HG03108 (cell line): ENCODE measurements around the gene DSC2.
"Not testable (repeated sequence)": the region's sequence is repeated elsewhere in the genome, so short reads cannot be mapped to it uniquely, and the experiment has no call there.

ENCODE experiments used
- ATAC-seq: cut with Tn5 transposase; IDR thresholded peaks from one replicate; pipeline ENCODE4 v1.9.1; 2021; ENCODE audit warnings: moderate library complexity; ENCODE audit not compliant: unreplicated experiment

The DSC2 gene

DNA sequence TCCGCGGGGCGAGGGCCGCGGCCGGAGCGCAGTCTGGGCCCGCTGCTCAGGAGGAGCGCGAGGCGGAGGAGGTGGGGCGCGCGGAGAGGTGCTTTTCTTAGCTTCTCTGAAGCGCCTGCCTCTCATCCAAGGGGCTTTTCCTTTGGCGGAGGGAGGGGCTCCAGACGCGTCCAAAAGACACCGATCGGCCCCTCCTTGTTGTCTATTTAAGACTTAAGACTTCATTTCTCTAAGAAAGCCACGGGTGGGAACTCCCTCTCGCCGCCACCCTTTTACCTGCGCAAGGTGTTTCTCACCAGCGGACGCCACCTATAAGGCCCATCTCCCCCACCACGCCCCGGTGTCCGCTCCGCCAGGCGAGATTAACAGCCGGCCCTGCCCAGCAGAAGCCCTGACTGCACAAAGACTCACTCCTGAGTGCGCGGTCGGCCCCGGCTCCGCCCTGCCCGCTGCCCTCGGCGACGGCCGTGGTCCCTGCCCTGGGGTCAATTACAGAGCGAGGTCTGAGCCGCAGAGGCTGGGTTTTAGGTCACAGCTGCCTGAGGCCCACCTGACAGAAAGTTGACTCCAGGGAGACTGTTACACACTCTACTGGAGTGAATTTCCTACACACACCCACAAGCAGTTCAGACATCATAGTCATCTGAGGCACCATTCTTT, at the start of gene DSC2:
Gene DSC2 (minus strand): TSS at position 397 of the 660 bp plus-strand sequence. CDS start 450 bp downstream, outside the sequence.
- no peak for ATAC-seq

DNA sequence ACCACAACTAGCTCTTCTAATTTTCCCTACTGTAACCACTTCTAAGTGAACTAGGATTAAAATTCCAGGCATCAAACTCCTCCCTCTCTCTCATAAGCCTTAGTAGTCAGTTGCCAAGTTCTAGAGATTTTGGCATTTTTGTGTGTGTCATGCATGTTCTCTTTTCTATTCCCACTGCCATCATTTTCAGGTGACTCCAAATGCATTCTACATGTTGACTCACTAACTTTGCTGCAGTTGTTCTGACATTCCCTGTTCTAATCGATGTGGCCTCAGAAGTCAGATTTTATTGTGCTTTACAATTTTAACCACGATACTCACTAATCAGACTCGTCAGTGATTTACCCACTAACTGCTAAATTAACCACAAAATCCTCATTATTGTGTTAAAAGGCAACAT, 47.1 kb upstream of the DSC2 start:
- ATAC-seq, result no peak

DNA sequence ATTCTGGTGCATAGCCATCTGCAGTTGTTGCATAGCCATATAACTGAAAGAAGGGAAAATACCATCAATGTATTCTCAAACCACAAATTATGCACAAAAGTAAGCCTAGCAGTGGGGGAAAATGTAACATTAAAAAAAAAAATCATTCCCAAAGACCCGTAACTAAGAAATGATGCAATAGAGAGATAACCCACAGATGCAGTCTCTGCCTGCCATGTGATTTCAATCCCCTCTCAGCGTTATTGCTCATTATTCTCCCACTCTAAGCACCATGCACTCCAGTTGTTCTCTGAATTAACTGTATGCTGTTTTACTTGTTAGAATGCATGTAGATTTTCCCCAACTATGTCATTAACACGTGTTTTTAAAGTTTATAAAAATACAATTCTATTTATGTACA, 46.4 kb upstream of the DSC2 start:
- no peak for ATAC-seq

DNA sequence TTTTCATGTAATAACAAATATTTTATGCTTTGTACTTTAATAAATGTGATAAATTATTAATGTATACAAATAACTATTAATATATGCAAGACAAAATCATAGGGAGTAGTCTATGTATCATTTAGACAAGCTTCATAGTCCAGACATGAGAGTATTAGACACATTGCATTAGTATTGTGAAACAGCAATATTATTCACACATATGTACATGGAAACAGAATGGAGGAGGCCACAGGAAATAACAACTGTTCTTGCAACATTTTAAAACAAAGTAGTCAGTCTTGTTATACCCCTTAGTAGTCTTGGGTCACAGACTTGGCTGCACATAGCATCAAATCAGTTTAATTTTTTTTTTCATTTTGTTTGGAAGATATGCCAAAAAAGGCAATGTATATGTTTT, 44.6 kb upstream of the DSC2 start:
- ATAC-seq, result no peak

DNA sequence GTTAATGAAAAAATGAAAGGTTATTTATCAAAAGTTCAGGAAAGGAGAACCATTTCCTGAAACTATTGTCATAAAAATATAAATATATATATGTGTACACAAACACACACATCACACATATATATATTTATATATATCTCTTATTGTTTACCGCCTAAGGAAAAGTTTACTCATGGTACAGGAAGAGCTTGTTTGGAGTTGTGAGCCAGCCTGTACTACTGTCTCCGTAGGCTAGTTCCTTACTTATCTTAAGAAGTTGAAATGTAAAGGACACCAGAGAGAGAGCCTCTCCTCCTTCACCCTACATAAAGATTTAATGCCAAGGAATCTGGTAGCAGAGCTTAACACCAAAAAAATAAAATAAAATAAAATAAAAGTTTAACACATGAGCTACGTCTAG, 40.8 kb upstream of the DSC2 start:
- ATAC-seq, result no peak

DNA sequence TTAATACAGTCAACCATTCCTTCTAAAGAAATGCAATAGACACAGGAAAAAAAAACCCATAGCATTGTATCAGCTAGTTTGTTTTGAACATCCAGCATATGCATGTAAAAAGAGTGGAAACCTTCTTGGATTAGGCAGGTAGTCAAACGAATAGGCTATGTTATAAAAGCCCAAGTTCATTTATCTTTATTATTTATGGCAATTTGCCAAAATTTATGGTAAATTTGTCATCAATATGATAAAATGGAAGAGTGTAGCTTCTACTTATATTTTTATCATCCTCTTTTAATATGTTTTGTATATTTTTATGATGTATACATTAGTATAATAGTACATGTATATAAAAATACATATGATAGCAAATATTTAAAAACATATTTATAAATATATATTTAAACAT, 36.5 kb upstream of the DSC2 start:
- ATAC-seq, result no peak

DNA sequence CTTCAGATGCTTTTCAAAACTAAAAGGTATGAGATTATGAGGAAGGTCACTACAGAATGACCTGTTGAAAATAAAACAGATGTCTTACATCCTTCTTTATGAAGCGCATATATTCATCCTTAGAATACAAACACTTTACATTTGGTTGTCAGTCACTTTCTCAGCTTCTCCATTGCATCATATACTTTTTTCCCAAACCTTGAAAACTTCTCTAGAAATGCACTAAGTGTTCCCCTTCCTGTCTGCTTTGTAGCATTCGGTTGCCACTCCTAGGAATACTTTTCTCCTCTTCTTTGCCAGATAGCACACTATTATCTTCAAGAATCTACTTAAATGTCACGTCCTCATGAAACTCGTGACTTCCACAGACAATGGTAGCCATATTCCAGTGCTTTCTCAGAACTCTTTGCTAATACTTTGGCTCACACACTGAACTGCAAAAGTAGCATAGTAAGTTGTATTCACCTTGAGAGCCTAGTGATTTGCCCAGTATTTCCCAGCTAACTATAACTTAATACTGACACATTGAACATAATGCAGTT, 32.8 kb upstream of the DSC2 start:
- ATAC-seq, result no peak

DNA sequence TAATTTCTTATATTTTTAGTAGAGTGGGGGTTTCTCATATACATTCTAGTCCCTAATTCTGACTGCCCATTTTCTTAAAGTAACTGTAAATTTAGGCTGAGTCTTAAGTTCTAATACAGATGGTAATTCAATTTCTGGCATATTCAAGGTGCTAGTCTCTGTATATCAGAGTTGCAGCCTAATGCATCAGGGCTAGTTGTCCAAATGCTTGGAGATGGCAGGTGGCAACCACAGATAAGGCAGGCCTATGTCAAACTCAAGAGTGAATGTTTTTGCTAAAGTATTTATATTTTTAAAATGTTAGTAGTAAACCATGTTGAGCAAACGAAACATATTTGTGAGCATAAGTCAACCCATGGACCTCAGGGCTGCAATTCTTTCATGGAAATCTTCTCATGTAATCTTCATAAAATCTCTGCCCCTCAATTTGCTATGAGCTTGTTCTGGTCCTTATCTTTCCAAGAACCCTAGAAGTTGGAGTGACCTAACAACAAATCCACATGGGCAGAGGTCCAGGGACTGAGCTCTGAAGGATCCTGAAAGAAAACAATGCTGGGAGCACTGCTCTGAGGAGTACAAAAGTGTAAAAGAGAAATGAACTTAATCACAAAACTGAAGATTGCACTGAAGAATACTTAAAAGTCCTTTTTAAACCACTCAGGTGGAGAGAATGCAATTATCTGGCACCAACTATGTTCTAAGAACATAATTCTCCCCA, 27.3 kb upstream of the DSC2 start:
- no peak for ATAC-seq

DNA sequence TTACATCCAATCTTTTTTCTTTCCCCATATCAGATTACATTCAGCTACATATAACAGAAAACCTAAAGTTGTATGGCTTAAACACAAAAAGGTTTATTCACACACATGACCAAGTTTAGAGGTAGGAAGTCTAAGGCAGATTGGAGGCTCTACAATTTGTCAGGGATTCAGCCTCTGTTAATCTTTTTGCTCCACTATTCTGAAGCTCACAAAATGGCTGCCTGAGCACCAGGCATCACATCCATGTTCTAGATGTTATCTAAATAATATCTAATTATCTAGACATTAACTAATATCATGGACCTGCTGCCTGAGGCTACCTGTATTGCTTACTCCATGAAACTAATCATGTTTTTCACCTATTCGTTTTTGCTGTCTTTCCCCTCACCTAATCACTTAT, 23.7 kb upstream of the DSC2 start:
- ATAC-seq, result no peak

DNA sequence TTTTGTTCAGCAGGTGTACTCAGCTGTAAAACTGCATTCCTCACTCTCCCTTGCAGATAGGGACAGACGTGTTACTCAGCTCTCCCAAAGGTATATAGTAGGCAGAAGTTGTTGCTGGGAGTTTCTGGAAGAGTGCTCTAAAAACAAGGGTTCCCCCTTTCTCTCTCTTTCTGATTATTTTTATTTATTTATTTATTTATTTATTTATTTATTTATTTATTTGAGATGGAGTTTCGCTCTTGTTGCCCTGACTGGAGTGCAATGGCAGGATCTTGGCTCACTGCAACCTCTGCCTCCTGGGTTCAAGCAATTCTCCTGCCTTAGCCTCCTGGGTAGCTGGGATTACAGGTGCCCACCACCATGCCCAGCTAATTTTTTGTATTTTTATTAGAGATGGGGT, 20.9 kb upstream of the DSC2 start:
- ATAC-seq, result not testable (repeated sequence)

DNA sequence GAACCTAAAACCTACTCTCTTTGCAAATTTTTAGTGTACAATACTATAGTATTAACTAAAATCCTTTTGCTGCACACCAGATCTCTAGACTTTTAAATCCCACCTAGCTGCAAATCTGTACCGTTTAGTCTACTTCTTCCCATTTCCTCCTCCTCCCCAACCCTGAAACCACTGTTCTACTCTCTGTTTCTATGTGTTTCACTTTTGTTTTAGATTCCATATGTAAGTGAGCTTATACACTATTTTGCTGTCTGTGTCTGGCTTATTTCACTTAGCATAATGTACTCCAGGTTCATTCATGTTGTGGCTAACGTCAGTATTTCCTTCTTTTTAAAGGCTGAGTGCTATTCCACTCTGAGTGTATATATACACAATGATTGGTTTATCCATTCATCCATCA, 18.4 kb upstream of the DSC2 start:
- no peak for ATAC-seq

DNA sequence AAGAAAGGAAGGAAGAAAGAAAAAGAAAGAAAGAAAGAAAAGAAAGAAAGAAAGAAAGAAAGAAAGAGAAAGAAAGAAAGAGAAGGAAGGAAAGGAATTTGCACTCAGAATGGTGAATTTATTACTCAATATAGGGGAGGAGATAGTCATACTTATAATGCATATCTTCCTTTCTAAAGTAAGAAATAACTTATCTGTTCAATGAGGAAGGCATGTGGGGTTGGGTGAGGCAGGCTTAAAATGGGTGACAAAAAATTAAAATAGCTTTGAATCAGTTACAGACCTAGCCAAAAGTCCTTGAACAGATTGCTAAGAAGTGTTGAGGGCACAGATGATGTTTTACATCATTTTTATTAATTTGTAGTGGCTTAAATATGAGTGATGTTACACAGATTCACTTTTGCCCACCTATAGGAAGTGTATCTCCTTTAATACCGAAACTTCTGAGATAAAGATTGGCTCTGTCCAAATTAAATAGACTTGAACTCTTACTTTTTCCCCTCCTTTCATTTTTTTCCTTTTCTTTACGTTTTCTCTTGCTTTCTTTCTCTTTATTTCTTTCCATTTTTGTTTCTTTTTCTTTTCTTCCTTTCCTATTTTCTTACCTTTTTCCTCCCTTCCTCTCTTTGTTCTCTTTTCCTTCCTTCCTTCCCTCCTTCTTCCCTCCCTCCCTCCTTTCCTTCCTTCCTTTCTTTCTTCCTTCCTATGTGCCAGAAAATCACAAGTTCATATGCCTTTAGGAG, 14.8 kb upstream of the DSC2 start:
- ATAC-seq, result no peak

DNA sequence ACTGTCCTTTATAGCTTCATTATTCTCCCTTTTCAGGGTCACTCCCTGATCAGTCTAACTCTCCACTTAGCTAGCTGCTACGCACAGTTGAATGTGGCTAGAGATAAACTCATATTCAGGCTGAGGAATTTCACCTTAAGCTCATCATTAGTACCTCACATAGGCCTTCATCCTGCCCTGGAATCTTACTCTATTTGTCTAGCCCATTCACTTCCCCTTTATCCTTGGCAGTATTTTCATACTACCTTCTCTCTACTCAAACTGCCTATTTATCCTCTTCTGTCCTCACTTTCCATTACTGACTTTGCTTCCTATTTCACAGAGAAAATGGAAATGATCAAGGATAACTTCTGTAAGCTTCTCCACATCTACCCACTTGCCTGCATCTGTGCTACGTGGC, 10.6 kb upstream of the DSC2 start:
- no peak for ATAC-seq

DNA sequence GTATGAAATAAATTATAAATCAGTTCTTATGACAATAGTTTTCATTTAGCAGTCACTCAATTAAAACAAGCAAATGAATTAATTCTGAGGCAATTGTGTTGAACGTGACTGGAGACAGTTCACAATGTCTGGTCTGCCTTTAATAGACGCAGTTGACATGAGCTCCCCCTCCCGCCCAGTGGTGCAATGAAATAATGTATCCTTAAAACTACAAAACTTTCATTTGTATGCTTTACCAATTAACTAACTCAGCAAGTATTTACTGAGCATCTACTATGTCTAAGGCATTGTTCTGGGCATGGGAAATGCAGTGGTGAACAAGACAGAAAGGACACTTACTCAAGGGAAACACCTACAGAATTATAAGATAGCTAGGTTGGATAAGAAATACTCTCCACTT, 3.5 kb upstream of the DSC2 start:
- no peak for ATAC-seq

DNA sequence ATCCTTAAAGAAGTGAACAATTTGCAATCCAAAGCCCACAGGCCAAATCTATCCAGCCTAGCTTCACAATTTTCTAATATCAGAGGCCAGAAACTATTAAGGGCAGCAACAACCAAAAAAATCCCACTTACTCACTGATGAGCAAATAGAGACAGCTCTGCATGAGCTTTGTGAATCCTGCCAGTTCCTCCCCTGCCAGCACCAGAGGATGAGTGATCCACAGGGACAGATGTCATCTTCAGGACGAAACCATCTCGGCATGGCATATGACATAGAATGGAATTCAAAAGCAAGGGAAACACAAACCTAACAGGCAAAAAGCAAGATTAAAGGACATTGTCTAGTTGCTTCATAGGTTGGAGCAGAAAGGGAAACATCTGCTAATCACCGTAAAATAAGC, 2.2 kb upstream of the DSC2 start:
- ATAC-seq, result no peak

DNA sequence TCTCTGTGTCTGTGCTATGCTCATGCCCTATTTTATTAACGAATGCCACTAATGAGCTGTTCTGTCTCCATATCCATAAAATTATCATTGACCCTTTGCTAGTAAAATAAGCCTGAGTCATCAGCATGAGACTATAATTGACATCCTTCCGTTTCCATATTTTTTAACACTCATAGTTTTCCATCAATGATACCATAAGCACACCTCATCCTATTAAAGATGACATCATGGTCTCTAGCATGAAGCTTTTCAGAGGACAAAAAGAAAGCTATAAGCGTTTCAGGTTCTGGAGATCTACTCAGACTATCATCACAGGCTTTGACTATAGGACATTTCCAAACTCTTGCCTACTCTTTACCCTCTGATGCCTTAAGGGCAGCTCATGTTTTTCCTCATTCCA, 1.2 kb upstream of the DSC2 start:
- no peak for ATAC-seq

DNA sequence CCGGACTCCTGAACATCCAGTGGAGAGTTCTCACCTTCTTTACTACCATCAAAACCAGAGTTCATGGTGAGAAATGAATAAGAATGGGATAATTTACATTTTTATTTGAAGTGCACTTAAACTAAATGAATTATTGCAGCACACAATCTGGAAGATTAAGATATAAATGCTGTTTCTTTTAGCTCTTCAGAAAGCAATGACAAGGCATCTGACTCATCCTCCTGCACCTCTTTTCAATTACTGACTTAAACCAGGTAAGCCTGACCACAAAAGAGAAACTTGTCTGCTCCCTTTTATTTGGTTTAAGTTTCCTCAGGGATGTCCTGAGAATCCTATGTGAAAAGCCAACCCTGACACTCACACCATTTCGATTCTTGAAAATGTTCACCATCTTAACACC, 720 bp upstream of the DSC2 start:
- ATAC-seq, result no peak

DNA sequence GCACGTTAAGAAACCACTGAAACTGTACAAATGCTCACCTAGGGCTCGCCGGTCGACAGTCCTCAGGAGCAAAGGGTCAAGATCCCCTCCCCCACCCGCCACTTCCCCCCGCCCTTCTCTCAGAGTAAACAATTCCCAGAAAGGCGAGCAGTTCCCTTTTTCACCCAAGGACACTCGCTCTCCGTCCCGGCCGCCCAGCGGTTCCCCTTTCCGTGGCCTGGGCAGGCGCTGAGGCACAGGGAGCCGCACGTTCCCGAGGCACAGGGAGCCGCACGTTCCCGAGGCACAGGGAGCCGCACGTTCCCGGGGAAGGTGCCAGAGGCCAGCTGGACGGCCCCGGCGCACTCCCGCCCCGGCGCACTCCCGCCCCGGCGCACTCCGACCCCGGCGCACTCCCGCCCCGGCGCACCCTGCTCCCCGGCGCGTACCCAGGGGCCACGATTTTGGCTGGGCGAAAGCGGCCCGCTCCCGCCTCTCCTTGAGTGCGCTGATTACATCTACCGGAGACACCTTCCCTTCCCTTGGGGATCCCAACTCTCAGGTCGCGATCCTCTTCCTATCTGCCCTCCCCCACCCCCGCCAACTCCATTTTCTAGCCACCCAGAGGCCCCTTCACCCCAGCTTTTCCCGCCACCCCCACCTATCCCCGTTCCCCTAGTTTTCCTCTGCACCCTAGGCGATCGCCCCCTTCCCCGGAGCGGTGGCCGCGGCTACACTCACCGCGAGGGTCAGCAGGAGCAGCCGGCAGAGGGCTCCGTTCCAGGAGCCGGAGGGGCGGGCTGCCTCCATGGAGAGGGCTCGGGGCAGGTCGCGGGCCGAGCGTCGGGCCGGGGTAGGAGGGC, 817 bp downstream of the DSC2 start:
- no peak for ATAC-seq

DNA sequence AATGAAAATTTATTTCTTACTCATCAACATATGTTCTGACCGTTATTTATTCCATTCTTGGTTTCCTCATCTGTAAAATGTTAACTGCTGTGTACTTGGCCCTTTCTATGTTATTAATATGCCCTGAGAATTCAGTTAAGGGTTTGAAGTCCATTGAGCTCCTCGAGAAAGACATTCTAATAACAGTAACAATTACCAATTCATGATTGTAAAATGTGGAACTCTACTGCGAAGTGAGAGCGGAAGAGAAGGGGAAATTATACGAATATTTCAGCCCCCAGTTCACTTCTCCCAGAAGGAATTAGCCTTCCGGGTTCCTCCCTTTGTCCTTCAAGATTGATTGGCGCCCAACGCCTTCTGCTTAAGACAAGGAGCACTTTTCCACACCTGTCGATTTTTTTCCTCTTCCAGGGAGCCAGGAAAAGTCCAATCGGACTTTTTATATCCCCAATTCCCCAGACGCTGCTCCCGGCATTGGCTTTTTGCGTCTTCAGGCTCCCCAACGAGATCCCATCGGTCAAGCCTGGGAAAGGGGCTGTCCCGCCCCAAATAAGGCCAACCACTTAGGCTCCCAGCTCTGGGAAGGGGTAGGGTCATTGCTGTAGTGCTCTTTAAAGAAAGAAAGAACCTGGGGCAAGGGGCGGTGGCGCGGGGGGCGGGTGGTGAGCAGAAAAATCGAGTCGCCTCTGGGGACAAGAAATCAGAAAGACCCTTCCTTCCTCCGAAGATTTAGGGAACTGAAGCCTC, 1.6 kb downstream of the DSC2 start:
- no peak for ATAC-seq
